A549 (cell line): ENCODE data around the gene BORCS6. TPM values are rescaled to one million over a fixed set of nuclear protein-coding genes. Genes with fewer than 3 reads are reported as not detected.
A peak's percentile ranks its signal among the peaks of the same experiment; 100 is the strongest.

Experiments
- BCL3 ChIP-seq: fragments of >200 bp; sonication (Bioruptor Twin); formaldehyde crosslinking; IDR thresholded peaks from 3 replicates; pipeline ENCODE4 v1.6.1; 2016
- BHLHE40 ChIP-seq: IDR thresholded peaks from 2 replicates; pipeline ENCODE4 v1.6.1; 2012; ENCODE audit warnings: low read depth, low read length, inconsistent platforms
- CBX8 ChIP-seq: fragments of 200-600 bp; sonication (generic); IDR thresholded peaks from 2 replicates; pipeline ENCODE4 v1.6.1; 2016
- CEBPB ChIP-seq, 2 experiments: fragments of >200 bp in 1 of 2; sonication (Bioruptor Twin) in 1 of 2; formaldehyde crosslinking in 1 of 2; IDR thresholded peaks; 2 replicates each; pipeline ENCODE4 v1.6.1; 2012 to 2016
- CHD2 ChIP-seq: fragments of 150-350 bp; IDR thresholded peaks from 2 replicates; pipeline ENCODE4 v1.6.1; 2014; ENCODE audit warnings: low read length; ENCODE audit not compliant: partially characterized antibody
- CHD4 ChIP-seq: fragments of 200-600 bp; sonication (generic); IDR thresholded peaks from 2 replicates; pipeline ENCODE4 v1.6.1; 2016; ENCODE audit warnings: antibody characterized with exemption, mild to moderate bottlenecking, borderline replicate concordance
- E2F6 ChIP-seq: IDR thresholded peaks from 2 replicates; pipeline ENCODE4 v1.6.1; 2012; ENCODE audit warnings: low read depth, borderline replicate concordance
- EHF ChIP-seq: fragments of 250-450 bp; sonication (Bioruptor Pico); IDR thresholded peaks from 2 replicates; pipeline ENCODE4 v1.5.0; 2020; ENCODE audit warnings: mild to moderate bottlenecking
- ELK1 ChIP-seq: fragments of 150-350 bp; IDR thresholded peaks from 2 replicates; pipeline ENCODE4 v1.6.1; 2014; ENCODE audit warnings: low read depth, mild to moderate bottlenecking, low read length
- EP300 ChIP-seq, 2 experiments: fragments of >200 bp; sonication (Bioruptor Twin); formaldehyde crosslinking; IDR thresholded peaks; 2 replicates in 1 of 2; 3 replicates in 1 of 2; pipeline ENCODE4 v1.6.1; 2016 to 2017
- FOSB ChIP-seq: fragments of 250-450 bp; sonication (Bioruptor Pico); IDR thresholded peaks from 2 replicates; pipeline ENCODE4 v1.5.0; 2020; ENCODE audit warnings: mild to moderate bottlenecking, moderate library complexity
- FOXS1 ChIP-seq: fragments of 250-450 bp; sonication (Bioruptor Pico); IDR thresholded peaks from 2 replicates; pipeline ENCODE4 v1.5.0; 2020; ENCODE audit warnings: mild to moderate bottlenecking, moderate library complexity
- GATA3 ChIP-seq: IDR thresholded peaks from 2 replicates; pipeline ENCODE4 v1.6.1; 2012; ENCODE audit warnings: borderline replicate concordance
- HES2 ChIP-seq: fragments of >200 bp; sonication (Bioruptor Twin); formaldehyde crosslinking; IDR thresholded peaks from 2 replicates; pipeline ENCODE4 v1.6.1; 2016
- HEYL ChIP-seq: fragments of 250-450 bp; sonication (Bioruptor Pico); IDR thresholded peaks from 2 replicates; pipeline ENCODE4 v1.8.0; 2021; ENCODE audit warnings: mild to moderate bottlenecking, moderate library complexity
- HMGXB4 ChIP-seq: fragments of 250-450 bp; sonication (Bioruptor Pico); IDR thresholded peaks from 2 replicates; pipeline ENCODE4 v1.5.0; 2021; ENCODE audit warnings: mild to moderate bottlenecking, moderate library complexity, borderline replicate concordance
- HOXB13 ChIP-seq: fragments of 250-450 bp; sonication (Bioruptor Pico); IDR thresholded peaks from 2 replicates; pipeline ENCODE4 v1.5.0; 2020; ENCODE audit warnings: low read depth, mild to moderate bottlenecking, moderate library complexity
- JUNB ChIP-seq: fragments of >200 bp; sonication (Bioruptor Twin); formaldehyde crosslinking; IDR thresholded peaks from 2 replicates; pipeline ENCODE4 v1.6.1; 2016
- KDM1A ChIP-seq: fragments of 200-600 bp; sonication (generic); IDR thresholded peaks from 2 replicates; pipeline ENCODE4 v1.6.1; 2016; ENCODE audit warnings: low read depth, mild to moderate bottlenecking
- KDM5A ChIP-seq: fragments of 200-600 bp; sonication (generic); IDR thresholded peaks from 2 replicates; pipeline ENCODE4 v1.6.1; 2016; ENCODE audit warnings: antibody characterized with exemption, mild to moderate bottlenecking
- MAFK ChIP-seq: fragments of 450-650 bp; IDR thresholded peaks from 2 replicates; pipeline ENCODE4 v1.6.1; 2014; ENCODE audit not compliant: partially characterized antibody
- MAX ChIP-seq: IDR thresholded peaks from 2 replicates; pipeline ENCODE4 v1.6.1; 2012
- MAZ ChIP-seq: fragments of 150-350 bp; IDR thresholded peaks from 2 replicates; pipeline ENCODE4 v1.6.1; 2014; ENCODE audit warnings: antibody characterized with exemption, low read depth, low read length, borderline replicate concordance
- NPAS2 ChIP-seq: fragments of 250-450 bp; sonication (Bioruptor Pico); IDR thresholded peaks from 2 replicates; pipeline ENCODE4 v1.8.0; 2022; ENCODE audit warnings: mild to moderate bottlenecking, moderate library complexity, borderline replicate concordance
- NR3C1 ChIP-seq: fragments of >200 bp; sonication (Bioruptor Twin); formaldehyde crosslinking; IDR thresholded peaks from 3 replicates; pipeline ENCODE4 v1.6.1; 2017
- PBX3 ChIP-seq: IDR thresholded peaks from 2 replicates; pipeline ENCODE4 v1.6.1; 2012
- PHF8 ChIP-seq: fragments of 200-600 bp; sonication (generic); IDR thresholded peaks from 2 replicates; pipeline ENCODE4 v1.6.1; 2016; ENCODE audit warnings: low read depth, mild to moderate bottlenecking, antibody characterized with exemption, moderate library complexity, borderline replicate concordance
- POLR2A ChIP-seq: IDR thresholded peaks from 2 replicates; pipeline ENCODE4 v1.6.1; 2012; ENCODE audit warnings: mild to moderate bottlenecking, low read length
- POLR2AphosphoS2 ChIP-seq: conservative IDR thresholded peaks from 2 replicates; pipeline ENCODE4 v1.6.1; 2012; ENCODE audit warnings: low read length, improper control_type of control experiment, inconsistent platforms
- RAD21 ChIP-seq, 2 experiments: fragments of >200 bp in 1 of 2; sonication (Bioruptor Twin) in 1 of 2; formaldehyde crosslinking in 1 of 2; IDR thresholded peaks in 1 of 2; conservative IDR thresholded peaks in 1 of 2; 2 replicates in 1 of 2; 3 replicates in 1 of 2; pipeline ENCODE4 v1.6.1; 2012 to 2018; ENCODE audit warnings: inconsistent platforms in 1 of 2
- RARB ChIP-seq: fragments of 250-450 bp; sonication (Bioruptor Pico); IDR thresholded peaks from 2 replicates; pipeline ENCODE4 v1.8.0; 2021; ENCODE audit warnings: mild to moderate bottlenecking, moderate library complexity
- RNF2 ChIP-seq: fragments of 200-600 bp; sonication (generic); IDR thresholded peaks from 2 replicates; pipeline ENCODE4 v1.6.1; 2016; ENCODE audit warnings: low read depth, mild to moderate bottlenecking, antibody characterized with exemption, moderate library complexity, borderline replicate concordance
- SMC3 ChIP-seq: fragments of >200 bp; sonication (Bioruptor Twin); formaldehyde crosslinking; IDR thresholded peaks from 3 replicates; pipeline ENCODE4 v1.6.1; 2018; ENCODE audit warnings: inconsistent platforms
- TFCP2L1 ChIP-seq: fragments of 250-450 bp; sonication (Bioruptor Pico); IDR thresholded peaks from 2 replicates; pipeline ENCODE4 v1.5.0; 2021; ENCODE audit warnings: mild to moderate bottlenecking
- TP53 ChIP-seq: fragments of 250-450 bp; sonication (Bioruptor Pico); IDR thresholded peaks from 2 replicates; pipeline ENCODE4 v1.5.0; 2021; ENCODE audit warnings: mild to moderate bottlenecking, moderate library complexity
- ZC3H11A ChIP-seq: fragments of 450-650 bp; IDR thresholded peaks from 2 replicates; pipeline ENCODE4 v1.6.1; 2014; ENCODE audit warnings: antibody characterized with exemption, mild to moderate bottlenecking
- ZFP36 ChIP-seq: fragments of 450-650 bp; IDR thresholded peaks from 2 replicates; pipeline ENCODE4 v1.6.1; 2014; ENCODE audit warnings: borderline replicate concordance; ENCODE audit not compliant: partially characterized antibody
- ZNF302 ChIP-seq: fragments of 250-450 bp; sonication (Bioruptor Pico); IDR thresholded peaks from 2 replicates; pipeline ENCODE4 v1.9.0; 2021; ENCODE audit warnings: inconsistent platforms, mild to moderate bottlenecking, moderate library complexity
- ZSCAN20 ChIP-seq: fragments of 250-450 bp; sonication (Bioruptor Pico); IDR thresholded peaks from 2 replicates; pipeline ENCODE4 v1.8.0; 2022; ENCODE audit warnings: mild to moderate bottlenecking, moderate library complexity
- polyA plus RNA-seq, 4 experiments: library from polyadenylated mRNA; depleted of rRNA in 3 of 4; stranded (reverse); fragments of >200 nt; fragmentation: RNase III in 1 of 4; extraction: RNeasy Plus Mini Kit Qiagen cat#74134 plus additional on column Dnase treatment in 1 of 4; gene quantifications; 2 replicates in 3 of 4; 3 replicates in 1 of 4; pipeline ENCODE4 v1.2.3, GENCODE V29; 2011 to 2017

Gene BORCS6
- polyA plus RNA-seq, 2 of the 4 experiments (the other 2 are of a cell fraction), result 3.0 to 6.6 TPM

GRCh38 chr17:8187517-8188262 lies 2.3 kb downstream of the BORCS6 start (continued):
- TF ChIP-seq EHF (CRISPR knock-in tag) (no peak), ZFP36 (no peak), ZSCAN20 (CRISPR knock-in tag) (no peak), FOXS1 (no peak), HOXB13 (no peak), MAFK (no peak), TP53 (CRISPR knock-in tag) (0 out of 2 replicates have a peak, but pooled peaks have one; percentile 82), EP300 (IDR thresholded peaks at IDR 0.05) (no peak), CHD4 (no peak), PHF8 (no peak), BHLHE40 (no peak), ZNF302 (CRISPR knock-in tag) (no peak), HES2 (no peak), CHD2 (no peak), NPAS2 (CRISPR knock-in tag) (no peak), NR3C1 (no peak), JUNB (no peak), ZC3H11A (no peak), FOSB (CRISPR knock-in tag) (peak; percentile 91), CBX8 (no peak), HEYL (CRISPR knock-in tag) (no peak), GATA3 (peak; percentile 65), ELK1 (no peak), CEBPB (IDR thresholded peaks at IDR 0.05) (peak in 1 of 2 experiments; percentile 57; a peak in 2 of 4 replicates), BCL3 (peak; percentile 11; the same call in 1 of the 3 replicates), KDM1A (no peak), HMGXB4 (no peak), MAZ (peak; percentile 79; the same call in 1 of the 2 replicates), PBX3 (peak; percentile 81), RAD21 (conservative IDR thresholded peaks at IDR 0.05 in 1 of 2, IDR thresholded peaks at IDR 0.05 in 1 of 2) (peak in 1 of 2 experiments; percentile 10; a peak in 1 of 5 replicates), KDM5A (no peak), E2F6 (peak; percentile 69; the same call in 1 of the 2 replicates), RNF2 (no peak), TFCP2L1 (CRISPR knock-in tag) (peak; percentile 88; the same call in 1 of the 2 replicates), SMC3 (no peak), POLR2AphosphoS2 (no peak), POLR2A (peak; percentile 27; the same call in 1 of the 2 replicates), MAX (peak; percentile 93), RARB (CRISPR knock-in tag) (0 out of 2 replicates have a peak, but pooled peaks have one; percentile 80)
